K562 (cell line): ENCODE results near the gene SPATA16. TPM values are rescaled to one million over a fixed set of nuclear protein-coding genes. Genes with fewer than 3 reads are reported as not detected.

Source experiments
- ATAC-seq: fragments of 200-7000 bp; cut with Tn5 transposase; 3 replicates; pipeline ENCODE4 v1.9.1; 2020; ENCODE audit warnings: moderate library complexity
- BruUV-seq: library from RNA; stranded (reverse); fragments of 400-500 nt; replicated peaks from 2 replicates; lab custom pipeline; 2021; lab: Mats Ljungman, UMichigan
- CTCF ChIA-PET: fragments of 300-600 bp; formaldehyde crosslinking; extraction: SDS; loops from one replicate; lab custom pipeline; 2021; ENCODE audit warnings: low intra/inter-chr PET ratio; lab: Yijun Ruan, JAX
- POLR2A ChIA-PET: fragments of 300-600, 350-650 bp; sonication (Branson Sonifier 250); formaldehyde crosslinking; extraction: SDS; loops from one replicate; lab custom pipeline; 2021; ENCODE audit warnings: antibody characterized with exemption, inconsistent platforms; lab: Yijun Ruan, JAX
- DNase-seq, 4 experiments: peaks; one replicate each; pipeline versions ENCODE4 v3.0.0 to v3.0.0-alpha.2; 2011 to 2018; ENCODE audit warnings: low spot score in 3 of 4, mixed read lengths in 3 of 4; ENCODE audit errors: extremely low read depth in 1 of 4
- FAIRE-seq: peaks from 2 replicates; lab custom pipeline; 2011; peaks lifted over from hg19 to GRCh38; lab: Jason Lieb, UNC
- H2AFZ ChIP-seq: 2 replicates; pipeline ENCODE4 v1.6.0; 2011; ENCODE audit warnings: low read depth, low read length, control low read depth, inconsistent platforms
- H3K27ac ChIP-seq: fragments of 200-600 bp; 3 replicates; pipeline ENCODE4 v1.8.0; 2011; ENCODE audit warnings: low read depth, mild to moderate bottlenecking, control low read depth, inconsistent platforms, low read length, moderate library complexity, mixed read lengths; ENCODE audit errors: extremely low read depth
- H3K27me3 ChIP-seq, 2 experiments: fragments of 300-600 bp in 1 of 2; 2 replicates in 1 of 2; 3 replicates in 1 of 2; pipeline versions ENCODE4 v1.6.0 to v1.8.0; 2011; ENCODE audit warnings: inconsistent platforms in 2 of 2, low read length in 2 of 2, mild to moderate bottlenecking in 1 of 2, mixed read lengths in 1 of 2, moderate library complexity in 1 of 2; ENCODE audit not compliant: control insufficient read depth in 2 of 2, insufficient read depth in 2 of 2
- H3K36me3 ChIP-seq: fragments of 300-600 bp; 3 replicates; pipeline ENCODE4 v1.8.0; 2011; ENCODE audit warnings: mild to moderate bottlenecking, low read length, inconsistent platforms; ENCODE audit not compliant: control insufficient read depth, insufficient read depth
- H3K4me1 ChIP-seq, 2 experiments: fragments of 200-600 bp in 1 of 2; replicated peaks in 1 of 2; 2 replicates in 1 of 2; 3 replicates in 1 of 2; pipeline versions ENCODE4 v1.5.1 to v1.8.0; 2011; ENCODE audit warnings: inconsistent platforms in 2 of 2, low read length in 2 of 2, mild to moderate bottlenecking in 1 of 2, mixed read lengths in 1 of 2, moderate library complexity in 1 of 2; ENCODE audit not compliant: control insufficient read depth in 2 of 2, insufficient read depth in 2 of 2
- H3K4me2 ChIP-seq: 2 replicates; pipeline ENCODE4 v1.6.1; 2011; ENCODE audit warnings: low read length, control low read depth, inconsistent platforms, mixed read lengths; ENCODE audit not compliant: insufficient read depth
- H3K4me3 ChIP-seq: fragments of 200-600 bp; sonication (generic), shearing (Covaris generic); 2 replicates; pipeline ENCODE4 v1.5.1; 2016; ENCODE audit warnings: control low read depth, inconsistent platforms
- H3K79me2 ChIP-seq: fragments of 200-600 bp; 3 replicates; pipeline ENCODE4 v1.8.0; 2011; ENCODE audit warnings: low read length, inconsistent platforms; ENCODE audit not compliant: control insufficient read depth, insufficient read depth
- H3K9ac ChIP-seq, 2 experiments: 2 replicates each; pipeline versions ENCODE4 v1.6.0 to v1.6.1; 2011; ENCODE audit warnings: low read depth in 2 of 2, low read length in 2 of 2, control low read depth in 1 of 2, inconsistent platforms in 1 of 2, mild to moderate bottlenecking in 1 of 2, mixed read lengths in 1 of 2; ENCODE audit not compliant: insufficient read depth in 1 of 2
- H3K9me1 ChIP-seq: one replicate; pipeline ENCODE4 v1.6.0; 2011; ENCODE audit warnings: inconsistent platforms, mild to moderate bottlenecking, low read length, moderate library complexity; ENCODE audit not compliant: control insufficient read depth, insufficient read depth
- H3K9me3 ChIP-seq: replicated peaks from 2 replicates; pipeline ENCODE4 v1.5.1; 2011; ENCODE audit warnings: low read depth, low read length, inconsistent platforms; ENCODE audit not compliant: control insufficient read depth, insufficient read depth
- H4K20me1 ChIP-seq: replicated peaks from 2 replicates; pipeline ENCODE4 v1.6.1; 2011; ENCODE audit warnings: low read length, inconsistent platforms, mixed read lengths; ENCODE audit not compliant: control insufficient read depth, insufficient read depth
- ARID2 ChIP-seq: fragments of 450-650 bp; IDR thresholded peaks from 2 replicates; pipeline ENCODE4 v1.6.1; 2017; ENCODE audit warnings: antibody characterized with exemption, mild to moderate bottlenecking
- CREB3L1 ChIP-seq: fragments of 450-650 bp; IDR thresholded peaks from 2 replicates; pipeline ENCODE4 v1.6.1; 2014; ENCODE audit warnings: low read depth, mild to moderate bottlenecking, moderate library complexity, borderline replicate concordance
- FOSL1 ChIP-seq: fragments of 200-800 bp; sonication (Bioruptor generic); conservative IDR thresholded peaks from 2 replicates; pipeline ENCODE4 v1.6.1; 2016; ENCODE audit warnings: missing genetic modification characterization, missing compliant biosample characterization
- HMBOX1 ChIP-seq: sonication (generic); IDR thresholded peaks from 2 replicates; pipeline ENCODE4 v1.6.1; 2016
- HNRNPH1 ChIP-seq: fragments of 200-400 bp; formaldehyde crosslinking; optimal IDR thresholded peaks from 2 replicates; pipeline ENCODE3; 2017; ENCODE audit warnings: low read depth, mild to moderate bottlenecking, low read length, moderate library complexity
- SP1 ChIP-seq: sonication (generic); formaldehyde crosslinking; IDR thresholded peaks from 2 replicates; pipeline ENCODE4 v1.8.1; 2022; ENCODE audit warnings: mild to moderate bottlenecking, missing genetic modification reagents
- TAF15 ChIP-seq: fragments of 200-400 bp; formaldehyde crosslinking; IDR thresholded peaks from 2 replicates; pipeline ENCODE4 v1.6.1; 2017; ENCODE audit warnings: mild to moderate bottlenecking, low read depth, low read length, moderate library complexity
- TAF7 ChIP-seq: fragments of 450-650 bp; IDR thresholded peaks from 2 replicates; pipeline ENCODE4 v1.6.1; 2016; ENCODE audit warnings: missing genetic modification characterization, missing compliant biosample characterization
- U2AF1 ChIP-seq: fragments of 200-400 bp; formaldehyde crosslinking; optimal IDR thresholded peaks from 2 replicates; pipeline ENCODE3; 2017; ENCODE audit warnings: mild to moderate bottlenecking, low read depth, low read length, moderate library complexity
- ZNF408 ChIP-seq: fragments of 250-450 bp; sonication (Bioruptor Pico); IDR thresholded peaks from 2 replicates; pipeline ENCODE4 v1.4.0; 2020; ENCODE audit warnings: low read depth, mild to moderate bottlenecking, moderate library complexity
- ZNF655 ChIP-seq: fragments of 250-450 bp; sonication (Bioruptor Pico); IDR thresholded peaks from 2 replicates; pipeline ENCODE4 v1.5.0; 2021
- WGBS: fragments of 100-300 bp; shearing (Covaris generic); methylation state at CpG from one replicate; pipeline ENCODE4 v1.1.6; 2016; ENCODE audit warnings: low coverage, mixed read lengths; ENCODE audit not compliant: insufficient coverage; ENCODE audit errors: missing lambda C conversion rate; 5-methylcytosine and 5-hydroxymethylcytosine counted together
- in situ Hi-C: fragments of 300-500 bp; cut with MboI; formaldehyde crosslinking; loops from 4 replicates; pipeline ENCODE4 v1.15.0; 2018; ENCODE audit warnings: inconsistent platforms, mixed read lengths
- intact Hi-C: fragments of 100-400 bp; cut with micrococcal nuclease; formaldehyde crosslinking; loops from 2 replicates; pipeline ENCODE4 v1.14.2; 2022
- polyA plus RNA-seq, 8 experiments: library from polyadenylated mRNA; depleted of rRNA in 4 of 8; stranded (reverse) in 5 of 8; unstranded in 3 of 8; fragments of >200 nt; fragmentation: Nextera tagmentation in 2 of 8; fragmentation: Illumina TruSeq in 1 of 8; extraction: Ambion mirVana in 2 of 8; extraction: Trizol in 1 of 8; gene quantifications; 2 replicates each; pipeline versions ENCODE4 v1.2.1 to v1.2.3, GENCODE V29; 2011 to 2014; ENCODE audit warnings: inconsistent platforms in 1 of 8, missing spikeins in 1 of 8
- total RNA-seq, 7 experiments: library from RNA; depleted of rRNA in 6 of 7; stranded (reverse); fragments of >200 nt in 6 of 7; fragmentation: Illumina TruSeq in 2 of 7; extraction: Trizol in 2 of 7; gene quantifications; 2 replicates each; pipeline versions ENCODE4 v1.2.1 to v1.2.3, GENCODE V29; 2011 to 2021; ENCODE audit warnings: low replicate concordance in 1 of 7

The SPATA16 gene
- total and polyA plus RNA-seq, 9 of the 15 experiments (the other 6 are each of a cell fraction or from before 2014, with no cell fraction given): not detected

- no peaks in the 10 kb centered on the region for H3K79me2 ChIP-seq
- DNase-seq (no peak), FAIRE-seq (no peak), ATAC-seq (no peak)
- no peaks in the 10 kb centered on the region for H3K36me3 ChIP-seq
- in situ Hi-C loops: no loop called here
- TF ChIP-seq ZNF408 (CRISPR knock-in tag) (no peak), HNRNPH1 (no peak), U2AF1 (no peak), CREB3L1 (no peak), HMBOX1 (no peak), TAF15 (no peak), ZNF655 (CRISPR knock-in tag) (no peak), SP1 (CRISPR knock-in tag) (no peak), TAF7 (tag) (no peak), ARID2 (no peak), FOSL1 (tag) (no peak)
- no peak overlapping the region for H3K9ac ChIP-seq
- H4K20me1 ChIP-seq: no peaks in the 10 kb centered on the region
- no peak overlapping the region for H3K4me3 ChIP-seq
- H3K4me1 ChIP-seq: no peaks in the 10 kb centered on the region; a peak in 1 of 5 replicates
- no TSS peak for BruUV-seq
- WGBS: 46% methylated on average over 2 of the region's 2 CpGs
- H3K9me3 ChIP-seq: no peaks in the 10 kb centered on the region
- no peak overlapping the region for H3K4me2 ChIP-seq
- no peaks in the 10 kb centered on the region for H3K27me3 ChIP-seq
- ChIA-PET CTCF (no interaction called here), POLR2A (no interaction called here)
- intact Hi-C loops: no loop called here
- H2AFZ ChIP-seq: peak overlapping the region; percentile 5; the same call in 1 of the 2 replicates
- no peaks in the 10 kb centered on the region for H3K9me1 ChIP-seq
- H3K27ac ChIP-seq: no peak overlapping the region
Measured at GRCh38 chr3:172953571-172953970, 187.5 kb downstream of the SPATA16 start.
